K562 (cell line): ENCODE measurements around the gene OPCML. TPM values are rescaled to one million over a fixed set of nuclear protein-coding genes. Genes with fewer than 3 reads are reported as not detected.

Experiments
- ATAC-seq: fragments of 200-7000 bp; cut with Tn5 transposase; 3 replicates; pipeline ENCODE4 v1.9.1; 2020; ENCODE audit warnings: moderate library complexity
- BruUV-seq: library from RNA; stranded (reverse); fragments of 400-500 nt; replicated peaks from 2 replicates; lab custom pipeline; 2021; lab: Mats Ljungman, UMichigan
- CTCF ChIA-PET: fragments of 300-600 bp; formaldehyde crosslinking; extraction: SDS; loops from one replicate; lab custom pipeline; 2021; ENCODE audit warnings: low intra/inter-chr PET ratio; lab: Yijun Ruan, JAX
- POLR2A ChIA-PET: fragments of 300-600, 350-650 bp; sonication (Branson Sonifier 250); formaldehyde crosslinking; extraction: SDS; loops from one replicate; lab custom pipeline; 2021; ENCODE audit warnings: antibody characterized with exemption, inconsistent platforms; lab: Yijun Ruan, JAX
- DNase-seq, 4 experiments: peaks; one replicate each; pipeline versions ENCODE4 v3.0.0 to v3.0.0-alpha.2; 2011 to 2018; ENCODE audit warnings: low spot score in 3 of 4, mixed read lengths in 3 of 4; ENCODE audit errors: extremely low read depth in 1 of 4
- FAIRE-seq: peaks from 2 replicates; lab custom pipeline; 2011; peaks lifted over from hg19 to GRCh38; lab: Jason Lieb, UNC
- H2AFZ ChIP-seq: 2 replicates; pipeline ENCODE4 v1.6.0; 2011; ENCODE audit warnings: low read depth, low read length, control low read depth, inconsistent platforms
- H3K27ac ChIP-seq: fragments of 200-600 bp; 3 replicates; pipeline ENCODE4 v1.8.0; 2011; ENCODE audit warnings: low read depth, mild to moderate bottlenecking, control low read depth, inconsistent platforms, low read length, moderate library complexity, mixed read lengths; ENCODE audit errors: extremely low read depth
- H3K27me3 ChIP-seq, 2 experiments: fragments of 300-600 bp in 1 of 2; 2 replicates in 1 of 2; 3 replicates in 1 of 2; pipeline versions ENCODE4 v1.6.0 to v1.8.0; 2011; ENCODE audit warnings: inconsistent platforms in 2 of 2, low read length in 2 of 2, mild to moderate bottlenecking in 1 of 2, mixed read lengths in 1 of 2, moderate library complexity in 1 of 2; ENCODE audit not compliant: control insufficient read depth in 2 of 2, insufficient read depth in 2 of 2
- H3K36me3 ChIP-seq: fragments of 300-600 bp; 3 replicates; pipeline ENCODE4 v1.8.0; 2011; ENCODE audit warnings: mild to moderate bottlenecking, low read length, inconsistent platforms; ENCODE audit not compliant: control insufficient read depth, insufficient read depth
- H3K4me1 ChIP-seq, 2 experiments: fragments of 200-600 bp in 1 of 2; replicated peaks in 1 of 2; 2 replicates in 1 of 2; 3 replicates in 1 of 2; pipeline versions ENCODE4 v1.5.1 to v1.8.0; 2011; ENCODE audit warnings: inconsistent platforms in 2 of 2, low read length in 2 of 2, mild to moderate bottlenecking in 1 of 2, mixed read lengths in 1 of 2, moderate library complexity in 1 of 2; ENCODE audit not compliant: control insufficient read depth in 2 of 2, insufficient read depth in 2 of 2
- H3K4me2 ChIP-seq: 2 replicates; pipeline ENCODE4 v1.6.1; 2011; ENCODE audit warnings: low read length, control low read depth, inconsistent platforms, mixed read lengths; ENCODE audit not compliant: insufficient read depth
- H3K4me3 ChIP-seq: fragments of 200-600 bp; sonication (generic), shearing (Covaris generic); 2 replicates; pipeline ENCODE4 v1.5.1; 2016; ENCODE audit warnings: control low read depth, inconsistent platforms
- H3K79me2 ChIP-seq: fragments of 200-600 bp; 3 replicates; pipeline ENCODE4 v1.8.0; 2011; ENCODE audit warnings: low read length, inconsistent platforms; ENCODE audit not compliant: control insufficient read depth, insufficient read depth
- H3K9ac ChIP-seq, 2 experiments: 2 replicates each; pipeline versions ENCODE4 v1.6.0 to v1.6.1; 2011; ENCODE audit warnings: low read depth in 2 of 2, low read length in 2 of 2, control low read depth in 1 of 2, inconsistent platforms in 1 of 2, mild to moderate bottlenecking in 1 of 2, mixed read lengths in 1 of 2; ENCODE audit not compliant: insufficient read depth in 1 of 2
- H3K9me1 ChIP-seq: one replicate; pipeline ENCODE4 v1.6.0; 2011; ENCODE audit warnings: inconsistent platforms, mild to moderate bottlenecking, low read length, moderate library complexity; ENCODE audit not compliant: control insufficient read depth, insufficient read depth
- H3K9me3 ChIP-seq: replicated peaks from 2 replicates; pipeline ENCODE4 v1.5.1; 2011; ENCODE audit warnings: low read depth, low read length, inconsistent platforms; ENCODE audit not compliant: control insufficient read depth, insufficient read depth
- H4K20me1 ChIP-seq: replicated peaks from 2 replicates; pipeline ENCODE4 v1.6.1; 2011; ENCODE audit warnings: low read length, inconsistent platforms, mixed read lengths; ENCODE audit not compliant: control insufficient read depth, insufficient read depth
- ILK ChIP-seq: fragments of 450-650 bp; IDR thresholded peaks from 2 replicates; pipeline ENCODE4 v1.6.1; 2016; ENCODE audit warnings: missing genetic modification characterization, low read depth, mild to moderate bottlenecking, missing compliant biosample characterization, moderate library complexity, borderline replicate concordance
- KLF13 ChIP-seq: fragments of 450-650 bp; IDR thresholded peaks from 2 replicates; pipeline ENCODE4 v1.6.1; 2016; ENCODE audit warnings: missing genetic modification characterization, low read depth, mild to moderate bottlenecking, missing compliant biosample characterization, moderate library complexity, borderline replicate concordance
- MAFF ChIP-seq: IDR thresholded peaks from 2 replicates; pipeline ENCODE4 v1.6.1; 2012; ENCODE audit warnings: low read length, improper control_type of control experiment
- SIX5 ChIP-seq, 2 experiments: IDR thresholded peaks; 2 replicates each; pipeline ENCODE4 v1.6.1; 2011; ENCODE audit warnings: low read length in 2 of 2, borderline replicate concordance in 1 of 2, low read depth in 1 of 2, mild to moderate bottlenecking in 1 of 2, moderate library complexity in 1 of 2; ENCODE audit not compliant: insufficient read depth in 1 of 2
- SNIP1 ChIP-seq: fragments of 450-650 bp; IDR thresholded peaks from 2 replicates; pipeline ENCODE4 v1.7.1; 2017; ENCODE audit warnings: low read depth, mild to moderate bottlenecking
- TBP ChIP-seq: optimal IDR thresholded peaks from 2 replicates; pipeline ENCODE3; 2011; ENCODE audit warnings: low read depth, low read length, improper control_type of control experiment
- ZNF583 ChIP-seq: fragments of 250-450 bp; sonication (Bioruptor Pico); IDR thresholded peaks from 2 replicates; pipeline ENCODE4 v1.4.0; 2020
- WGBS: fragments of 100-300 bp; shearing (Covaris generic); methylation state at CpG from one replicate; pipeline ENCODE4 v1.1.6; 2016; ENCODE audit warnings: low coverage, mixed read lengths; ENCODE audit not compliant: insufficient coverage; ENCODE audit errors: missing lambda C conversion rate; 5-methylcytosine and 5-hydroxymethylcytosine counted together
- in situ Hi-C: fragments of 300-500 bp; cut with MboI; formaldehyde crosslinking; loops from 4 replicates; pipeline ENCODE4 v1.15.0; 2018; ENCODE audit warnings: inconsistent platforms, mixed read lengths
- intact Hi-C: fragments of 100-400 bp; cut with micrococcal nuclease; formaldehyde crosslinking; loops from 2 replicates; pipeline ENCODE4 v1.14.2; 2022
- polyA plus RNA-seq, 8 experiments: library from polyadenylated mRNA; depleted of rRNA in 4 of 8; stranded (reverse) in 5 of 8; unstranded in 3 of 8; fragments of >200 nt; fragmentation: Nextera tagmentation in 2 of 8; fragmentation: Illumina TruSeq in 1 of 8; extraction: Ambion mirVana in 2 of 8; extraction: Trizol in 1 of 8; gene quantifications; 2 replicates each; pipeline versions ENCODE4 v1.2.1 to v1.2.3, GENCODE V29; 2011 to 2014; ENCODE audit warnings: inconsistent platforms in 1 of 8, missing spikeins in 1 of 8
- total RNA-seq, 7 experiments: library from RNA; depleted of rRNA in 6 of 7; stranded (reverse); fragments of >200 nt in 6 of 7; fragmentation: Illumina TruSeq in 2 of 7; extraction: Trizol in 2 of 7; gene quantifications; 2 replicates each; pipeline versions ENCODE4 v1.2.1 to v1.2.3, GENCODE V29; 2011 to 2021; ENCODE audit warnings: low replicate concordance in 1 of 7
- TF ChIP-seq, protein P1 (sequence below), 2 experiments: fragments of 450-650 bp; formaldehyde crosslinking in 1 of 2; IDR thresholded peaks; 2 replicates each; pipeline versions ENCODE4 v1.4.0 to v1.6.1; 2014 to 2020; ENCODE audit warnings: mild to moderate bottlenecking in 2 of 2, borderline replicate concordance in 1 of 2, low read depth in 1 of 2
- TF ChIP-seq, protein P2 (sequence below): fragments of 250-450 bp; sonication (Bioruptor Pico); IDR thresholded peaks from 2 replicates; pipeline ENCODE4 v1.8.0; 2021; ENCODE audit warnings: borderline replicate concordance, mild to moderate bottlenecking, moderate library complexity; ENCODE audit not compliant: poor library complexity, severe bottlenecking
- TF ChIP-seq, protein P3 (sequence below), 3 experiments: IDR thresholded peaks in 2 of 3; conservative IDR thresholded peaks in 1 of 3; 2 replicates each; pipeline ENCODE4 v1.5.1; 2011 to 2012; ENCODE audit warnings: low read length in 3 of 3, mild to moderate bottlenecking in 3 of 3, control low read depth in 2 of 3, improper control_type of control experiment in 1 of 3, inconsistent platforms in 1 of 3, low read depth in 1 of 3, mixed read lengths in 1 of 3, moderate library complexity in 1 of 3; ENCODE audit not compliant: insufficient read depth in 2 of 3

The OPCML gene
- total and polyA plus RNA-seq, 9 of the 15 experiments (the other 6 are each of a cell fraction or from before 2014, with no cell fraction given) = not detected

DNA sequence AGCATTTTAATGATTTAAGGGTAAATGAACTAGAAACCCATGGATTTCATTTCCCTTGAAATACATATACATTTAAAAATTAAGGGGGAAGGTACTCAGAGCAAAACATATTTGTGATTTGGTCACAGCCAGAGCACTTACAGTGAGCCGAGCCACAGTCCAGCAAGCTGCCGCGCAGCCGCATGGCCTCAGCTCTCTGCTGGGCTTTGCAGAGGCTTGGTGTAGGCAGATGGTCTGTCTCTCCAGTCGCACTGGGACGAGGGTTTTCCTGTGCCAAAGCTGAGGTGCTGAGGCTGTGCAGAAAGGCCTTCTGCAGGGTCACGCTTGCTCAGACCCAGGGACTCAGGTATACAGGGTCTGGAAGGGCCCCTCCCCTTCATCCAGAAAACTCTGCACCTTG, 367.3 kb downstream of the OPCML start:
- no peak overlapping the region for H3K27ac ChIP-seq
- no peak overlapping the region for H3K9ac ChIP-seq
- FAIRE-seq (no peak), ATAC-seq (no peak), DNase-seq (no peak)
- WGBS = 5% methylated on average over 7 of the region's 7 CpGs
- BruUV-seq = no TSS peak
- POLR2A ChIA-PET = no interaction called here
- H3K27me3 ChIP-seq = no peaks in the 10 kb centered on the region
- H3K4me1 ChIP-seq = no peaks in the 10 kb centered on the region
- TF ChIP-seq SNIP1 (no peak), MAFF (no peak), TBP (no peak), SIX5 (IDR thresholded peaks at IDR 0.05; ENCODE audit: borderline replicate concordance in 1 of 2, insufficient read depth in 1 of 2, low read depth in 1 of 2, low read length in 2 of 2) (no peak), ILK (tag) (no peak), ZNF583 (CRISPR knock-in tag) (no peak), KLF13 (no peak)
- TF ChIP-seq, protein P1, sequence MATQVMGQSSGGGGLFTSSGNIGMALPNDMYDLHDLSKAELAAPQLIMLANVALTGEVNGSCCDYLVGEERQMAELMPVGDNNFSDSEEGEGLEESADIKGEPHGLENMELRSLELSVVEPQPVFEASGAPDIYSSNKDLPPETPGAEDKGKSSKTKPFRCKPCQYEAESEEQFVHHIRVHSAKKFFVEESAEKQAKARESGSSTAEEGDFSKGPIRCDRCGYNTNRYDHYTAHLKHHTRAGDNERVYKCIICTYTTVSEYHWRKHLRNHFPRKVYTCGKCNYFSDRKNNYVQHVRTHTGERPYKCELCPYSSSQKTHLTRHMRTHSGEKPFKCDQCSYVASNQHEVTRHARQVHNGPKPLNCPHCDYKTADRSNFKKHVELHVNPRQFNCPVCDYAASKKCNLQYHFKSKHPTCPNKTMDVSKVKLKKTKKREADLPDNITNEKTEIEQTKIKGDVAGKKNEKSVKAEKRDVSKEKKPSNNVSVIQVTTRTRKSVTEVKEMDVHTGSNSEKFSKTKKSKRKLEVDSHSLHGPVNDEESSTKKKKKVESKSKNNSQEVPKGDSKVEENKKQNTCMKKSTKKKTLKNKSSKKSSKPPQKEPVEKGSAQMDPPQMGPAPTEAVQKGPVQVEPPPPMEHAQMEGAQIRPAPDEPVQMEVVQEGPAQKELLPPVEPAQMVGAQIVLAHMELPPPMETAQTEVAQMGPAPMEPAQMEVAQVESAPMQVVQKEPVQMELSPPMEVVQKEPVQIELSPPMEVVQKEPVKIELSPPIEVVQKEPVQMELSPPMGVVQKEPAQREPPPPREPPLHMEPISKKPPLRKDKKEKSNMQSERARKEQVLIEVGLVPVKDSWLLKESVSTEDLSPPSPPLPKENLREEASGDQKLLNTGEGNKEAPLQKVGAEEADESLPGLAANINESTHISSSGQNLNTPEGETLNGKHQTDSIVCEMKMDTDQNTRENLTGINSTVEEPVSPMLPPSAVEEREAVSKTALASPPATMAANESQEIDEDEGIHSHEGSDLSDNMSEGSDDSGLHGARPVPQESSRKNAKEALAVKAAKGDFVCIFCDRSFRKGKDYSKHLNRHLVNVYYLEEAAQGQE (IDR thresholded peaks at IDR 0.05; ENCODE audit: borderline replicate concordance) = no peak
- TF ChIP-seq, protein P1 (CRISPR knock-in tag; IDR thresholded peaks at IDR 0.05; ENCODE audit: low read depth) = no peak
- TF ChIP-seq, protein P2, sequence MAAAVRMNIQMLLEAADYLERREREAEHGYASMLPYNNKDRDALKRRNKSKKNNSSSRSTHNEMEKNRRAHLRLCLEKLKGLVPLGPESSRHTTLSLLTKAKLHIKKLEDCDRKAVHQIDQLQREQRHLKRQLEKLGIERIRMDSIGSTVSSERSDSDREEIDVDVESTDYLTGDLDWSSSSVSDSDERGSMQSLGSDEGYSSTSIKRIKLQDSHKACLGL = no peak
- TF ChIP-seq, protein P3, sequence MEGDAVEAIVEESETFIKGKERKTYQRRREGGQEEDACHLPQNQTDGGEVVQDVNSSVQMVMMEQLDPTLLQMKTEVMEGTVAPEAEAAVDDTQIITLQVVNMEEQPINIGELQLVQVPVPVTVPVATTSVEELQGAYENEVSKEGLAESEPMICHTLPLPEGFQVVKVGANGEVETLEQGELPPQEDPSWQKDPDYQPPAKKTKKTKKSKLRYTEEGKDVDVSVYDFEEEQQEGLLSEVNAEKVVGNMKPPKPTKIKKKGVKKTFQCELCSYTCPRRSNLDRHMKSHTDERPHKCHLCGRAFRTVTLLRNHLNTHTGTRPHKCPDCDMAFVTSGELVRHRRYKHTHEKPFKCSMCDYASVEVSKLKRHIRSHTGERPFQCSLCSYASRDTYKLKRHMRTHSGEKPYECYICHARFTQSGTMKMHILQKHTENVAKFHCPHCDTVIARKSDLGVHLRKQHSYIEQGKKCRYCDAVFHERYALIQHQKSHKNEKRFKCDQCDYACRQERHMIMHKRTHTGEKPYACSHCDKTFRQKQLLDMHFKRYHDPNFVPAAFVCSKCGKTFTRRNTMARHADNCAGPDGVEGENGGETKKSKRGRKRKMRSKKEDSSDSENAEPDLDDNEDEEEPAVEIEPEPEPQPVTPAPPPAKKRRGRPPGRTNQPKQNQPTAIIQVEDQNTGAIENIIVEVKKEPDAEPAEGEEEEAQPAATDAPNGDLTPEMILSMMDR (IDR thresholded peaks at IDR 0.05 in 2 of 3, conservative IDR thresholded peaks at IDR 0.05 in 1 of 3; ENCODE audit: insufficient read depth in 2 of 3, low read depth in 1 of 3, low read length in 3 of 3) = no peak
- no peaks in the 10 kb centered on the region for H3K9me1 ChIP-seq
- no peak overlapping the region for H3K4me2 ChIP-seq
- no peaks in the 10 kb centered on the region for H3K36me3 ChIP-seq
- intact Hi-C loops (no loop called here), in situ Hi-C loops (no loop called here)
- no peak overlapping the region for H2AFZ ChIP-seq
- H3K4me3 ChIP-seq = no peak overlapping the region
- CTCF ChIA-PET = no interaction called here
- no peaks in the 10 kb centered on the region for H3K79me2 ChIP-seq
- H3K9me3 ChIP-seq = no peaks in the 10 kb centered on the region
- no peaks in the 10 kb centered on the region for H4K20me1 ChIP-seq
